Activated naive CD4-positive, alpha-beta T cell treated with anti-CD3 and anti-CD28 coated beads, Interleukin-2, amount 50 U/mL, for 16 hours (primary cell): ENCODE data around the gene ISM1.
A peak's percentile ranks its signal among the peaks of the same experiment; 100 is the strongest.
"Not testable (repeated sequence)": the region's sequence is repeated elsewhere in the genome, so short reads cannot be mapped to it uniquely, and the experiment has no call there.

ENCODE experiments used
- DNase-seq: peaks from one replicate; pipeline ENCODE4 v3.0.0-alpha.2; 2020

The ISM1 gene

GRCh38 chr20:13221673-13222318 is 722 bp downstream of the ISM1 start:
- DNase-seq, result peak; percentile 77

GRCh38 chr20:13222319-13222716 is 1.2 kb downstream of the ISM1 start:
- no peak for DNase-seq

- no peak for DNase-seq
Measured at GRCh38 chr20:13223736-13224520, 2.9 kb downstream of the ISM1 start.

DNA sequence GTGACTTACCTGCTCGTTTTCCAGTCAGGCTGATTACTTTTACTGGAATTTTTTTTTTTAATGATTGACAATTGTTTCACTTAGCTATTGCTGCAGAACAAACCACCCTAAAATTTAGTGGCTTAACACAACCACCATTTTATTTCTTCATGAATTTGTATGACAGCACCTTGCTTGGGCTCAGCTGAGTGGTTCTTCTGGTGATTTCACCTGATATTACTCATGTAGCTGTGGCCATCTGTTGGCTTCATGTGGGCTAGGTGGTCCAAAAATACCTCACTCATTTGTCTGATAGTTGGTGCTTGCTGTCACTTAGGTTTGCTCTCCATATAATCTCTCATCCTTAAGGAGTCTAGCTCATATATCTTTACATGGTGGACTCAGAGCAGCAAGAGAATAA is 5.3 kb downstream of the ISM1 start:
- DNase-seq, result no peak

- DNase-seq, result no peak
Measured at GRCh38 chr20:13228771-13229170, 7.7 kb downstream of the ISM1 start.

DNA sequence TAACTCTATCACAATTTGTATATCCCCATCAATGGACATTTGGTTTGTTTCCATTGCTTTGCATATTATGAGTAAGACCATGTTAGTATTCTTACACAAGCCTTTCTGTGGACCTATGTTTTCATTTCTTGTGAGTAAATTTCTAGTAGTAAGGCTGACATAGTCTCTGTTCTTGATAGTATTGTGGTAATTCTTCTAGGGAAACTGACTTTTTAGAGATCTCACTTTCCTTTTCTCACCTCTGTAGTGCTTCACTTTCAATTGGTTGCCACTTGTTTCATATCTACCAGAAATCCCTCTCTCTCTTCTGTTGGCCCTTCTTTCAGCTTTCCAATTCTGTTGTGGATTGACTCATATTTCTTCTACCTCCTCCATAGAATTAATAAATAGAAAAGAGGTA is 8.5 kb downstream of the ISM1 start:
- no peak for DNase-seq

- peak; percentile 23 for DNase-seq
Measured at GRCh38 chr20:13231031-13231752, 10.1 kb downstream of the ISM1 start.

DNA sequence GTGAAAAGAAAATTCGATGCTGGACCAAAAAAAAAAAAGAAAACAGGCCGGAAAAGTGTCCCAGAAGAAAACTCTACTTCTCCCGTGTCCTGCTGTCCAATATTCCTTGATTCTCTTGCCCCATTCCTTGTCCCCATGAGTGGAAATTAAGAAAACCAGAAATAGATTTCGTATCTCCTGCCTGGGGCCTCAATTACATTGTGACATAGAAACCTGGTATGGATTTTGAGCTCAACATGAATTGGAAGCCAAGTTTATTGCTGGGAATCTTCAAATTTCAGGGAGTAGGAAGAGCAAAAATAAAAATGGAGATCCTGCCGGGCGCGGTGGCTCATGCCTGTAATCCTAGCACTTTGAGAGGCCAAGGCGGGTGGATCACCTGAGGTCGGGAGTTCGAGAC is 11.9 kb downstream of the ISM1 start:
- DNase-seq, result no peak

DNA sequence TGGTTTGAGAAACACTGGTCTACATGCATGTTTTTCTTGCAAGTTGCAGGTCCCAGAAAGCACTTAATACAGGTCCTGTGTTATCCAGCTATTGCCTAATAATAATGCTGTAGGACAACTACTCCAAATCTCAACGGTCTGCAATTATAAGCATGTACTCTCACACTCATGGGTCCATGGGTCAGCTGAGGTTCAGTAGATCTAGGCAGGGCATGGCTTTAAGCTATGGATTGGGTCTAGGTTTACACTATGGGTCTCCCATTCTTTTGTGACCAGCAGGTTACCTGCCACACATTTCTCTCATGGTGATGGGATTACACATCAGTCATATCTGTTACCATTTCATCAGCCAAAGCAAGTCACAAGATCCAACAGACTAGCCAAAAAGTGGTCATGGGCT is 13.9 kb downstream of the ISM1 start:
- DNase-seq, result no peak

DNA sequence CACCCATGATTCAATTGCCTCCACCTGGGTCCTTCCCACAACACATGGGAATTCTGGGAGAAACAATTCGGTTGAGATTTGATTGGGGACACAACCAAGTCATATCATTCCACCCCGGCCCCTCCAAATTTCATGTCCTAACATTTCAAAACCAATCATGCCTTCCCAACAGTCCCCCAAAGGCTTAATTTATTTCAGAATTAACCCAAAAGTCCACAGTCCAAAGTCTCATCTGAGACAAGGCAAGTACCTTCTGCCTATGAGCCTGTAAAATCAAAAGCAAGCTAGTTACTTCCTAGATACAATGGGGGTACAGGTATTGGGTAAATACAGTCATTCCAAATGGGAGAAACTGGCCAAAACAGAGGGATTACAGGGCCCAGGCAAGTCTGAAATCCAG is 15.3 kb downstream of the ISM1 start:
- not testable (repeated sequence) for DNase-seq

DNA sequence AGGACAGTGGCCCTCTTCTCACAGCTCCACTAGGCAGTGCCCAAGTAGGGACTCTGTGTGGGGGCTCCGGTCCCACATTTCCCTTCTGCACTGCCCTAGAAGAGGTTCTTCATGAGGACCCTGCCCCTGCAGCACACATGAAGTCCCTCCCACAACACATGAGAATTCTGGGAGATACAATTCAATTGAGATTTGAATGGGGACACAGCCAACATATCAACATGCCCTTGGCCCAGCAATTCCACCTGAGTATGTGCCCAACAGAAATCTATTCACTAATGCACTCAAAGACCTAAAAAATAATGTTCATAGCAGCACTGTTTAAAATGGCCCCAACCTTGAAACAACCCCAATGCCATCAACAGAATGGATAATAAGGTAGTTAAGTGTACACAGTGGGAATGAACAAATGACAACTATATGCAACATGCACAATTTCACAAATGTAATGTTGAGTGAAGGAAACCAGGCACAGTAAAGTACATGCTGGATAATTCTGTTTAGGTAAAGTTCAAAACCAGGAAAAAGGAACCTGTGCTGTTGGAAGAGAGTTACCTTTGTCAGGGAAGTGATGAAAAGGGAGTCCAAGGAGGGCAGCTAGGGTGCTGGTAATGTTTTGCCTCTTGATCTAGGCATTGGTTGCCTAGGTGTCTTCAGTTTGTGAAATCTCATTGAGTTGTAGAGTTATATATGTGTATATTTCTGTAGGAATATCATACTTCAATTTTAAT is 16.1 kb downstream of the ISM1 start:
- no peak for DNase-seq

GRCh38 chr20:13238001-13238653 is 17.1 kb downstream of the ISM1 start:
- DNase-seq, result no peak

- no peak for DNase-seq
Measured at GRCh38 chr20:13243826-13244376, 22.8 kb downstream of the ISM1 start.

- DNase-seq, result no peak
Measured at GRCh38 chr20:13245250-13245723, 24.2 kb downstream of the ISM1 start.

- no peak for DNase-seq
Measured at GRCh38 chr20:13249118-13249797, 28.2 kb downstream of the ISM1 start.

DNA sequence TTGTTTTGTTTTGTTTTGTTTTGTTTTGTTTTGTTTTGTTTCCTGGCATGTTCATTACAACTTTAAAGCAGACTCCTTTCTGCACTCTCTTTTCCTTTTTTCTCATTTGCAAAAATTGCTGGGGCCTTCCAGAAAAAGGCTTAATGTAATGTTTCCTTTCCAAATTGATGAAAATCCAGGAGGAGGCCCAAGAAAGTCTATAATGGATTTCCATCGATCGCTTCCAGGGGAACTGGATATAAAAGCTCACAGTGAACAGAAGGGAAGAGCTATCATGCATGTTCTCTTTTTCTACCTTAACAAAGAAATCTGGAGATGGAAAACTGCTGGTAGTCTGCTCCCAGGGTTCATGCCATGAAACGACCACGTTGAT is 28.7 kb downstream of the ISM1 start:
- no peak for DNase-seq

GRCh38 chr20:13250251-13250650 is 29.2 kb downstream of the ISM1 start:
- DNase-seq, result no peak

GRCh38 chr20:13251106-13251903 is 30.2 kb downstream of the ISM1 start:
- no peak for DNase-seq

DNA sequence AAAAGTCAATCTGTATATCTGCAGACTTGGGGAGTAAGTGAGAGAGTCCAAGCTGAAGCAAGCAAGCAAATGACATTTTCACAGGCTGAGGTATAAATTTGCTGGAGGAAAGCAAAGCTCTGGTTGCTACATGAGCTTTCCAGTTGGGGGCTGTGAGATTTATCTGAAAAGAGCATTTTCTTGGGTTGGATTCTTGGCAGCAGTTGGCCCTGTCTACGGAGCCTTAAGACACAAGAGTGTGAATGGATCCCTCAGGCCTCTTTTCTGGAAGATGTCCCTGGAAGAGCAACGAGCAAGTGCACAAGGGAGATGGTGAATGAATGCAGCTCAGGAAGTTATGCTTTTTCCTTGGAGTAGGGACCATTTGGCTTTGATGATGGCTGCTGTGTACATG is 30.8 kb downstream of the ISM1 start:
- no peak for DNase-seq

DNA sequence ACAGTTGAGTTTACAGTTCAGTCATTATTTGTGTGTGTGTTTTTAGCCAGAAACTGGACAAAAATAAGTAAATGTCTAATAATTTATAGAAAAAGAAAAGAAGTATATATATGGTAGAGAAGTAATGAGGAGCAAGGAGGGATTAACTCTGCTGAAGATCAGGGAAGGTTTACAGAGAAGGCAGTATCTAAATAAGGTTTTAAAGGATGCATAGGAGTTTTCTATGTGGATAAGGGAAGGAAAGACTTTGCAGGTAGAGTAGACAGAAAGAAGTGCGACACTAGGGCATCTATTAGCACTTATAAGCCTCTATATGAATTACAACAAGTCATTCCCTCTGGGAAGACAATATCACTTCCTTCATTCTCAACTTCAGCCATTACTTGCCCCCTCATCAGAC is 34.3 kb downstream of the ISM1 start:
- DNase-seq, result no peak

DNA sequence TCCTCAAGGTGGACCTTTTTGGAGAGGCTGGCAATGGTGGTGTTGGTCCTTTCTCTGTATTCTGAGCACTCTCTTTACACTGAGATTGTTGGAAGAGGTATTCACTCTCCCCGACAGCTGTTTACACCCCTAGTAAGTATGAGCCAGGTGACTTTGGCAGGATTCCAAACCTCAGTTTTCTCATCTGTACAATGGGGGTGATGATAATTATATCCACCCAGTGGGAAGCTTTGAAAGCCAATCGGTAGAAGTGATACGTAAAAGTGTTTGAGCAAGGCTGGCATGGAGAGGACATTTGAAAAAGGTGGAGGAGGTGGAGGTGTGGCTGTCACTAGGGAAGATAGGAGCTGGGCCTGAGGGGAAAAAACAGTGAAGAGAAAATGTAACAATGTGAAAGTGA is 35.5 kb downstream of the ISM1 start:
- DNase-seq, result no peak
